ENCODE data around the gene ELF2. TPM values are rescaled to one million over a fixed set of nuclear protein-coding genes. Genes with fewer than 3 reads are reported as not detected.

ELF2 gene
- total RNA-seq, 1 experiment from 2014 or later: 42.4 TPM

GRCh38 chr4:139018971-139019758 is 157.9 kb downstream of the ELF2 start:
- TF ChIP-seq CTCF (conservative IDR thresholded peaks at IDR 0.05; ENCODE audit: low read depth, low read length) (no peak), EZH2 (IDR thresholded peaks at IDR 0.05; ENCODE audit: borderline replicate concordance, low read depth, low read length, poor library complexity, severe bottlenecking) (no peak)
- no peak for DNase-seq (ENCODE audit: low spot score)
- POLR2A ChIA-PET (ENCODE audit: low non-redundant PET): interaction anchor here (0.6 kb wide), 1 partner anchor 15 kb away, joined by 3 read pairs; no protein-coding TSS in a partner anchor

GRCh38 chr4:139018501-139018900 is 158.5 kb downstream of the ELF2 start:
- TF ChIP-seq CTCF (conservative IDR thresholded peaks at IDR 0.05; ENCODE audit: low read depth, low read length) (no peak), EZH2 (IDR thresholded peaks at IDR 0.05; ENCODE audit: borderline replicate concordance, low read depth, low read length, poor library complexity, severe bottlenecking) (no peak)
- BruUV-seq (replicated peaks): TSS peak; percentile 26
- DNase-seq (ENCODE audit: low spot score): no peak
- Histone ChIP-seq H3K4me1 (ENCODE audit: insufficient read depth, low read length, poor library complexity, severe bottlenecking) (peaks cover 44% of the 10 kb centered on the region), H3K27me3 (replicated peaks; ENCODE audit: insufficient read depth, low read depth, low read length, poor library complexity) (no peaks in the 10 kb centered on the region), H3K27ac (ENCODE audit: low read depth, low read length, poor library complexity, severe bottlenecking) (peak overlapping the region; percentile 4), H3K4me3 (ENCODE audit: low read depth, low read length, poor library complexity, severe bottlenecking) (peak overlapping the region; percentile 16), H3K36me3 (ENCODE audit: insufficient read depth, low read length, poor library complexity, severe bottlenecking) (no peaks in the 10 kb centered on the region), H3K9me3 (ENCODE audit: low read depth, low read length, poor library complexity, severe bottlenecking) (no peaks in the 10 kb centered on the region)
- ChIA-PET POLR2A (ENCODE audit: low non-redundant PET) (no interaction called here), CTCF (interaction anchor here (0.6 to 2.7 kb wide), 3 partner anchors 9 to 13 kb away, joined by 4 to 17 read pairs (median 5); no protein-coding TSS in a partner anchor)
- intact Hi-C loops (cut with micrococcal nuclease; ENCODE audit: unreplicated experiment): no loop called here

More at GRCh38 chr4:139018971-139019758, 157.9 kb downstream of the ELF2 start:
- Histone ChIP-seq H3K27ac (ENCODE audit: low read depth, low read length, poor library complexity, severe bottlenecking) (peak overlapping the region; percentile 4), H3K4me3 (ENCODE audit: low read depth, low read length, poor library complexity, severe bottlenecking) (no peak overlapping the region), H3K9me3 (ENCODE audit: low read depth, low read length, poor library complexity, severe bottlenecking) (no peaks in the 10 kb centered on the region), H3K36me3 (ENCODE audit: insufficient read depth, low read length, poor library complexity, severe bottlenecking) (no peaks in the 10 kb centered on the region), H3K4me1 (ENCODE audit: insufficient read depth, low read length, poor library complexity, severe bottlenecking) (peaks cover 41% of the 10 kb centered on the region), H3K27me3 (replicated peaks; ENCODE audit: insufficient read depth, low read depth, low read length, poor library complexity) (no peaks in the 10 kb centered on the region)
- CTCF ChIA-PET: interaction anchor here (2.7 kb wide), 1 partner anchor 11 kb away, joined by 17 read pairs; no protein-coding TSS in a partner anchor
- BruUV-seq (replicated peaks): no TSS peak
- intact Hi-C loops (cut with micrococcal nuclease; ENCODE audit: unreplicated experiment): no loop called here

GRCh38 chr4:139017861-139018260 is 159.2 kb downstream of the ELF2 start:
- BruUV-seq (replicated peaks): no TSS peak
- intact Hi-C loops (cut with micrococcal nuclease; ENCODE audit: unreplicated experiment): no loop called here
- Histone ChIP-seq H3K36me3 (ENCODE audit: insufficient read depth, low read length, poor library complexity, severe bottlenecking) (no peaks in the 10 kb centered on the region), H3K27me3 (replicated peaks; ENCODE audit: insufficient read depth, low read depth, low read length, poor library complexity) (no peaks in the 10 kb centered on the region), H3K9me3 (ENCODE audit: low read depth, low read length, poor library complexity, severe bottlenecking) (no peaks in the 10 kb centered on the region), H3K4me3 (ENCODE audit: low read depth, low read length, poor library complexity, severe bottlenecking) (peak overlapping the region; percentile 16), H3K27ac (ENCODE audit: low read depth, low read length, poor library complexity, severe bottlenecking) (peak overlapping the region; percentile 4), H3K4me1 (ENCODE audit: insufficient read depth, low read length, poor library complexity, severe bottlenecking) (peaks cover 44% of the 10 kb centered on the region)
- ChIA-PET CTCF (interaction anchor here (0.6 to 2.7 kb wide), 3 partner anchors 10 to 12 kb away, joined by 4 to 17 read pairs (median 5); no protein-coding TSS in a partner anchor), POLR2A (ENCODE audit: low non-redundant PET) (no interaction called here)
- no peak for DNase-seq (ENCODE audit: low spot score)
- TF ChIP-seq EZH2 (IDR thresholded peaks at IDR 0.05; ENCODE audit: borderline replicate concordance, low read depth, low read length, poor library complexity, severe bottlenecking) (no peak), CTCF (conservative IDR thresholded peaks at IDR 0.05; ENCODE audit: low read depth, low read length) (no peak)
